Kidney (tissue), 14 donors: ENCODE results near the gene OLA1. TPM values are rescaled to one million over a fixed set of nuclear protein-coding genes. Genes with fewer than 3 reads are reported as not detected.

ENCODE experiments used
- DNase-seq, 5 donors: peaks; one replicate each; pipeline ENCODE4 v3.0.0-alpha.2; 2013 to 2020
- FAIRE-seq: peaks from 2 replicates; lab custom pipeline; 2012; peaks lifted over from hg19 to GRCh38; lab: Jason Lieb, UNC
- H3K27ac ChIP-seq, 2 donors: one replicate each; pipeline ENCODE4 v1.7.0; 2013; ENCODE audit warnings: low read depth in 2 of 2, low read length in 2 of 2, inconsistent platforms in 1 of 2
- H3K27me3 ChIP-seq: one replicate; pipeline ENCODE4 v1.7.1; 2013; ENCODE audit warnings: low read length, inconsistent platforms; ENCODE audit not compliant: control insufficient read depth, insufficient read depth
- H3K36me3 ChIP-seq, 3 donors: one replicate each; pipeline versions ENCODE4 v1.7.0 to v1.7.1; 2013; ENCODE audit warnings: low read length in 3 of 3, control low read depth in 1 of 3, inconsistent platforms in 1 of 3; ENCODE audit not compliant: insufficient read depth in 3 of 3, control insufficient read depth in 2 of 3
- H3K4me1 ChIP-seq, 3 donors: one replicate each; pipeline versions ENCODE4 v1.7.0 to v1.7.1; 2013; ENCODE audit warnings: low read length in 3 of 3, inconsistent platforms in 1 of 3, low read depth in 1 of 3; ENCODE audit not compliant: control insufficient read depth in 2 of 3, insufficient read depth in 2 of 3
- H3K4me3 ChIP-seq, 3 donors: one replicate each; pipeline versions ENCODE4 v1.7.0 to v1.8.1; 2013; ENCODE audit warnings: low read length in 3 of 3, control low read depth in 1 of 3, inconsistent platforms in 1 of 3
- H3K9ac ChIP-seq, 3 donors: one replicate each; pipeline versions ENCODE4 v1.7.0 to v1.7.1; 2013; ENCODE audit warnings: low read length in 3 of 3, control low read depth in 1 of 3, inconsistent platforms in 1 of 3
- H3K9me3 ChIP-seq, 3 donors: one replicate each; pipeline versions ENCODE4 v1.7.0 to v1.7.1; 2013; ENCODE audit warnings: low read length in 3 of 3, control low read depth in 1 of 3, inconsistent platforms in 1 of 3; ENCODE audit not compliant: control insufficient read depth in 2 of 3, insufficient read depth in 1 of 3
- intact Hi-C: fragments of 100-400 bp; cut with DNase I; formaldehyde crosslinking; loops from one replicate; pipeline ENCODE4 v1.11.1; 2022
- polyA plus RNA-seq: library from polyadenylated mRNA; stranded (reverse); fragments of 350-450 nt; fragmentation: Illumina TruSeq; extraction: RNeasy Lipid Tissue Mini Kit (QIAGEN cat#74804); gene quantifications from one replicate; pipeline ENCODE4 v1.2.3, GENCODE V29; 2014; ENCODE audit warnings: low read depth, low replicate concordance; ENCODE audit not compliant: insufficient read depth
- total RNA-seq: library from RNA; stranded (reverse); fragmentation: NEBNext Ultra II Directional; extraction: Animal tissue kit (Norgen Biotek cat#: 25700); gene quantifications from one replicate; pipeline ENCODE4 v1.2.1, GENCODE V29; 2021
- TF ChIP-seq, protein P1 (sequence below): IDR thresholded peaks from 3 replicates; pipeline ENCODE4 v1.5.1; 2012; ENCODE audit warnings: mild to moderate bottlenecking, moderate library complexity, borderline replicate concordance; ENCODE audit not compliant: insufficient read depth; ENCODE audit errors: extremely low read depth
- donor health status: control.
- donor health status: control.
- donor health status: control.
- donor health status: control.
- donor health status: control.
- donor health status: DM: yes; HTN: yes; CAD: no.
- donor health status: Normal renal cell carcinoma (clear cell type).

OLA1 gene
- total and polyA plus RNA-seq, 2 donors from 2014 or later, result 64.2 to 90.0 TPM

DNA sequence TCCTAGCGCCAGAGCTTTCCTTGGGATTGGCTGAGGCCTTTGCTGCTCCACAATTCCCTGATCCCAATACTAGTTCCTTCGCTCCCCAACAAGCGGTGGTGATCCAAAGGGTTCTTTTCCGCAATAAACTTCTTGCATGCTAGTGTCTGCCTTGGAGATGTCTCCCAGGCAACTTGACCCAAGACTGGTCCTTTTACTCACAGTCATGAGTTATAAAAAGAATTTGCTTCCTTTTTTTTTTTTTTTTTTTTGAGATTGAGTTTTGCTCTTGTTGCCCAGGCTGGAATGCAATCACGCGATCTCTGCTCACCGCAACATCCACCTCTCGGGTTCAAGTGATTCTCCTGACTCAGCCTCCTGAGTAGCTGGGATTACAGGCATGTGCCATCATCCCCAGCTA lies 193.4 kb downstream of the OLA1 start:
- Histone ChIP-seq H3K36me3 (no peaks in the 10 kb centered on the region), H3K4me1 (peaks cover 0 to 2% (median 2%) of the 10 kb centered on the region in 3 donors)

DNA sequence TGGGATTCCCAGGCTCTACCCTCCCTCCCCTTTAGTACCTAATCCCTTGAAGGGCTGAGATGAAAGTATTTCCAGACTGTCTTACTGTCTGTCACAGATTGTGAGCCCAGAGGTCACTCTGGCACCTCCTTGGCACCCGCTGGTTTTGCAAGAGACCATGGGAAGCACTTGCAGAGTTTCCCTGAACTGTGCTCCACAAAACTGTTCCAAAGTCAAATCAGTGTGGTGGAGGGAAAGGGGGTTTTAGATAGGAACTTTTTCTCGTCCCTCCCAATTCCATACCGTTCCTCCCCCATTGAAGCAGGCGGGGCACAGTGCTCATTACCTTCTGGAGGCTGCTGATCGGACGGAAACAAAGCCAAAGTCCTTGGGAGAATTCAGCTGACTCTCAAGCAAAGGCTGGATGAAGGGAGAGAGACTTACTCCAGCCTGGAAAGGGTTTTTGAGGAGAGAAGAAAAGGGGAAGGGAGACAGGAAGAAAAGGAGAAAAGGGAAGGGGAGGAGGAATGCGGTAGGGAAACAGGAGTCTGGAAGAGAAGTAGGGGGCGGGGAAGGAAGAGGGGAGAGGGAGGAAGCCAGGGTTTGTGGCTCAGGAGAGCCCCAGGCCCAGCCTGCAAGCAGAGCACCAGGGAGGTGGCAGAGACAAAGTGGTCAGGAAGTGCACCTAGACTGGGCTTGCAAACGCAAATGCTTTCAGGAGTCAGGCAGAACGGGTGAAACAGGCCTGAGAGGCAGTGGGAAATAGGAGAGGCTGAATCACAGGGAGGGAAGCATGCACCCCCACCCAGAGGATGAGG lies 194.8 kb downstream of the OLA1 start:
- H3K27ac ChIP-seq, result no peak overlapping the region
- H3K9ac ChIP-seq, result no peak overlapping the region
- peaks cover 0 to 2% (median 2%) of the 10 kb centered on the region in 3 donors for H3K4me1 ChIP-seq
- intact Hi-C loops, result no loop called here
- H3K9me3 ChIP-seq, result no peaks in the 10 kb centered on the region
- peak in 1 of 5 donors; percentile 39 for DNase-seq
- no peaks in the 10 kb centered on the region for H3K27me3 ChIP-seq
- TF ChIP-seq, protein P1, sequence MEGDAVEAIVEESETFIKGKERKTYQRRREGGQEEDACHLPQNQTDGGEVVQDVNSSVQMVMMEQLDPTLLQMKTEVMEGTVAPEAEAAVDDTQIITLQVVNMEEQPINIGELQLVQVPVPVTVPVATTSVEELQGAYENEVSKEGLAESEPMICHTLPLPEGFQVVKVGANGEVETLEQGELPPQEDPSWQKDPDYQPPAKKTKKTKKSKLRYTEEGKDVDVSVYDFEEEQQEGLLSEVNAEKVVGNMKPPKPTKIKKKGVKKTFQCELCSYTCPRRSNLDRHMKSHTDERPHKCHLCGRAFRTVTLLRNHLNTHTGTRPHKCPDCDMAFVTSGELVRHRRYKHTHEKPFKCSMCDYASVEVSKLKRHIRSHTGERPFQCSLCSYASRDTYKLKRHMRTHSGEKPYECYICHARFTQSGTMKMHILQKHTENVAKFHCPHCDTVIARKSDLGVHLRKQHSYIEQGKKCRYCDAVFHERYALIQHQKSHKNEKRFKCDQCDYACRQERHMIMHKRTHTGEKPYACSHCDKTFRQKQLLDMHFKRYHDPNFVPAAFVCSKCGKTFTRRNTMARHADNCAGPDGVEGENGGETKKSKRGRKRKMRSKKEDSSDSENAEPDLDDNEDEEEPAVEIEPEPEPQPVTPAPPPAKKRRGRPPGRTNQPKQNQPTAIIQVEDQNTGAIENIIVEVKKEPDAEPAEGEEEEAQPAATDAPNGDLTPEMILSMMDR, result no peak
- H3K4me3 ChIP-seq, result peak overlapping the region in 1 of 3 donors; percentile 3
- no peak for FAIRE-seq
- no peaks in the 10 kb centered on the region for H3K36me3 ChIP-seq

More for the DNA sequence above, 193.4 kb downstream of the OLA1 start:
- Histone ChIP-seq H3K9ac (no peak overlapping the region), H3K27me3 (no peaks in the 10 kb centered on the region), H3K9me3 (no peaks in the 10 kb centered on the region), H3K27ac (no peak overlapping the region), H3K4me3 (no peak overlapping the region)
- TF ChIP-seq, protein P1, result no peak
- intact Hi-C loops, result no loop called here
- DNase-seq, result no peak
- no peak for FAIRE-seq

DNA sequence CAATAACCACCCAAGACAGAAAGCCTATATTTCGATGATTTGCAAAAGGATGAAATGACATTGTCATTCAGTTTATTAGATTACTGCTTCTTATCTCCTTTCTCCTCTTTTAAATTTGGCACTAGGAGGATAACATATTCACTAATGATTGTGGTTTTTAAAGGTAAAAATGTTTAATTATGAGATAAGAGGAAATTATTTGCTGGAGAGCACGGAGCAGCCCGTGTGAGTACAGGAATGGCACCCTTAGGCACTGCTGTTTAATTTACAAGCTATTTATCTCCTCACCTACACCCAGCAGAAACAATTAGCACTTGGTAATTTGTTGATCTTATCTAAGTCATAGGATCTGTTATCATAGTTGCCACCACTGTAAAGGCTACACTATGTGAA lies 195.8 kb downstream of the OLA1 start:
- no peaks in the 10 kb centered on the region for H3K36me3 ChIP-seq
- intact Hi-C loops, result no loop called here
- no peak for FAIRE-seq
- no peaks in the 10 kb centered on the region for H3K27me3 ChIP-seq
- H3K9me3 ChIP-seq, result no peaks in the 10 kb centered on the region
- TF ChIP-seq, protein P1, result no peak
- no peak for DNase-seq
- H3K4me3 ChIP-seq, result no peak overlapping the region
- no peak overlapping the region for H3K27ac ChIP-seq
- H3K9ac ChIP-seq, result no peak overlapping the region
- peaks cover 0 to 2% (median 2%) of the 10 kb centered on the region in 3 donors for H3K4me1 ChIP-seq
